ENCODE data around the gene ITIH5. TPM values are rescaled to one million over a fixed set of nuclear protein-coding genes. Genes with fewer than 3 reads are reported as not detected.

The ITIH5 gene
- total RNA-seq, 3 donors from 2014 or later (not counting 1 experiment from before 2014, with no cell fraction given), result not detected

DNA sequence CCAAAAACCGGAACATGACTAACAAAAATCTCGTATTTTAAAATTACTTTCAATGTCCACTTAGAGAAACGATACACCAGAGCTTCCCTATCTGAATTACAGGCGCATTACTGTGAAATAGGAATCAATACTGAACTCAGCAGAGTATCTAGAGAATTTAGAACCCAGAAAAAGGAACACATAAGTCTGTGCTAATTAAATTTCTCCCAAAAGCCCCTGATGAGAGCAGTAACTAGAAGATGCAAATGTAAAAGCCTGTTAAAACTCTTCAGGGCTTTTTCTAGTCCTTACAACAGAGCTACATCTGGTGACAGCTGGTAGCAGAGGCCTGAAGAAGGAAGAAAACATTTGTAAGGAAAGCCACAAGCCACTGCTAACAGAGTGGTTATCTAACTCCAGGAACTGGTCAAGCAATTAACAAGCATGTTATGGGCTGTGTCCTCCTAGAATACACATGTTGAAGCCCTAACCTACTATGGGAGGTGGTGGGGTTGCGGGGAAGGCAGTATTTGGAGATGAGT lies 24.2 kb downstream of the ITIH5 start:
- Histone ChIP-seq H3K9me3 (ENCODE audit: control insufficient read depth, insufficient read depth, low read length) (no peaks in the 10 kb centered on the region), H3K36me3 (ENCODE audit: control insufficient read depth, insufficient read depth, low read length) (no peaks in the 10 kb centered on the region), H3K4me1 (ENCODE audit: control insufficient read depth, insufficient read depth, low read length) (no peaks in the 10 kb centered on the region), H3K4me3 (ENCODE audit: low read length) (no peak overlapping the region), H3K27ac (ENCODE audit: low read length) (no peak overlapping the region), H3K27me3 (ENCODE audit: control insufficient read depth, insufficient read depth, low read length) (peaks cover 7% of the 10 kb centered on the region)
- TF ChIP-seq, protein P1, sequence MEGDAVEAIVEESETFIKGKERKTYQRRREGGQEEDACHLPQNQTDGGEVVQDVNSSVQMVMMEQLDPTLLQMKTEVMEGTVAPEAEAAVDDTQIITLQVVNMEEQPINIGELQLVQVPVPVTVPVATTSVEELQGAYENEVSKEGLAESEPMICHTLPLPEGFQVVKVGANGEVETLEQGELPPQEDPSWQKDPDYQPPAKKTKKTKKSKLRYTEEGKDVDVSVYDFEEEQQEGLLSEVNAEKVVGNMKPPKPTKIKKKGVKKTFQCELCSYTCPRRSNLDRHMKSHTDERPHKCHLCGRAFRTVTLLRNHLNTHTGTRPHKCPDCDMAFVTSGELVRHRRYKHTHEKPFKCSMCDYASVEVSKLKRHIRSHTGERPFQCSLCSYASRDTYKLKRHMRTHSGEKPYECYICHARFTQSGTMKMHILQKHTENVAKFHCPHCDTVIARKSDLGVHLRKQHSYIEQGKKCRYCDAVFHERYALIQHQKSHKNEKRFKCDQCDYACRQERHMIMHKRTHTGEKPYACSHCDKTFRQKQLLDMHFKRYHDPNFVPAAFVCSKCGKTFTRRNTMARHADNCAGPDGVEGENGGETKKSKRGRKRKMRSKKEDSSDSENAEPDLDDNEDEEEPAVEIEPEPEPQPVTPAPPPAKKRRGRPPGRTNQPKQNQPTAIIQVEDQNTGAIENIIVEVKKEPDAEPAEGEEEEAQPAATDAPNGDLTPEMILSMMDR (IDR thresholded peaks at IDR 0.05), result no peak
- intact Hi-C loops (cut with micrococcal nuclease), result no loop called here
- ATAC-seq (no peak), DNase-seq (no peak)
- no peak overlapping the region for H3K27ac Mint-ChIP-seq
- no peaks in the 10 kb centered on the region for H3K9me3 Mint-ChIP-seq
- no peak overlapping the region for H3K4me3 Mint-ChIP-seq
- 78% methylated on average over 5 of the region's 5 CpGs for WGBS (ENCODE audit: insufficient coverage)
- peaks cover 4% of the 10 kb centered on the region for H3K36me3 Mint-ChIP-seq
- no peaks in the 10 kb centered on the region for H3K4me1 Mint-ChIP-seq
- H3K27me3 Mint-ChIP-seq (ENCODE audit: low read depth in 2 of 2), result peaks cover 19 to 64% of the 10 kb centered on the region in 2 donors

DNA sequence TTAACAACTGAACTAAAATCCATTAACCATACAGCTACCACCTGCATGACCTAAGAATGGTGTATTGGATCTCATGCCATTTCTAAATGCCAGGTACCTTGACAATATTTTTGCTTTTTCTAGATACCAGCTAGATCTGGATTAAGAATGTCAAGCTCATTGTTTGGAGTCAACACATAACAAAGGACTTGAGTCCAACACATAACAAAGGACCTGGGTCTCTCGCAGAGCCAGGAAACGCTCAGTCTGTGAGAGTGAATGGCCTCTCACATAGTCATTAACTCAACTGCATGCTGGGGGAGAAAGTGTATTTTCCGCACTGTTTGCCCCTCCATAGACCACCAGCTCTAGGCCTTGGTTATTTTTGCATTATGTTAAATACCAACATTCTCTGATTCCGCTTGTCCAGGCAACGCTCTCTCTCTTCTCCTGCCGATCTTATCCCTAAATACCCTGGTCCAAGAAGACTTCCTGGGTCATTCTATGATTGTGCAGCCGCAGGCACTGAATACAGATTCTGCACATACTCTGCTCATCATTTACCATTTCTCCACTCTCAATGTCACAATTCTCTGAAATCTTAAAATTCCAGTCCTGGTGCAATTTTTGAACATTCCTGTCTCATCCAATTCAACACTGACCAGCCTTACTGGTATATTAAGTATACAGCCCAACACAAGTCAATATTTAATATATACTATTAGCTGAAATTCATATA lies 31.2 kb downstream of the ITIH5 start:
- H3K27ac ChIP-seq (ENCODE audit: low read length), result no peak overlapping the region
- no peaks in the 10 kb centered on the region for H3K36me3 ChIP-seq (ENCODE audit: control insufficient read depth, insufficient read depth, low read length)
- TF ChIP-seq, protein P1 (IDR thresholded peaks at IDR 0.05), result no peak
- ATAC-seq (no peak), DNase-seq (no peak)
- Mint-ChIP-seq H3K36me3 (peaks cover 4% of the 10 kb centered on the region), H3K4me1 (no peaks in the 10 kb centered on the region), H3K27me3 (ENCODE audit: low read depth in 2 of 2) (peaks cover 17 to 74% of the 10 kb centered on the region in 2 donors), H3K27ac (no peak overlapping the region), H3K9me3 (no peaks in the 10 kb centered on the region), H3K4me3 (no peak overlapping the region)
- no peak overlapping the region for H3K4me3 ChIP-seq (ENCODE audit: low read length)
- WGBS (ENCODE audit: insufficient coverage), result 94% methylated on average over 7 of the region's 7 CpGs
- H3K27me3 ChIP-seq (ENCODE audit: control insufficient read depth, insufficient read depth, low read length), result peaks cover 10% of the 10 kb centered on the region
- no peaks in the 10 kb centered on the region for H3K9me3 ChIP-seq (ENCODE audit: control insufficient read depth, insufficient read depth, low read length)
- intact Hi-C loops (cut with micrococcal nuclease), result no loop called here
- H3K4me1 ChIP-seq (ENCODE audit: control insufficient read depth, insufficient read depth, low read length), result no peaks in the 10 kb centered on the region

DNA sequence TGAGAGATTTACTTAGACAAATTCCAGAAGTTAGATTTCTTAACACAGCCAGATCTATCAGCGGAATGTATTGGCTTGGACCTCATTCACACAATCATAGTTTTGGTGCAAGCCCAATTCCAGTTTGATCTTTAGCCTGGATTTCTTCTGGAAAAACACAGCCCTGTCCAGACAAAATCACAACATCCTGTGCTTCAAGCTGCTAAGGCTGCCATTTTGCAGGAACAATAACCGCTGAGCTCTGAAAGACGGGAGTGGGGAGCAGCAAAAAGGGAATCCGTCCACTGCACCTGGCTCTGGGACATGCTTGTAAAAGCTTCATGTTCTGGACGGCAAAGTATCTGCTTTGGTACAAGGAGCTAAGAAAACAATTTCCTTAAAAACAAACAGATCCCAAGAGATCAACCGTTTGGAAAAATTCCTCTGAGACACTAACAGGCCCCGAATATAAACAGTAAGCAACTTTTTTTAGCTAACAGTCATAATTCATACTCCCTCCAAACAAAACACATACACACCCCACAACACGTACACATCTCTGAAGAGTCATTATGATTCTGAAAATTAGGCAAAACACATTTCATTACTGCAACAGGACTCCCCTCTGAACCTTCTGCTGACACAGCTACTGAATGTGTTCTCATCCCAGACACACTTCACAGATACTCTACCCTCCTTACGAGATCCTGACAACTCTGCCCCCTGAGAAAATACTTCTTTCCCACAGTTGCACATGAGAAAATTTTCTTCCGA lies 32.4 kb downstream of the ITIH5 start:
- Mint-ChIP-seq H3K4me3 (no peak overlapping the region), H3K36me3 (peaks cover 4% of the 10 kb centered on the region), H3K4me1 (no peaks in the 10 kb centered on the region), H3K27me3 (ENCODE audit: low read depth in 2 of 2) (peaks cover 13 to 67% of the 10 kb centered on the region in 2 donors), H3K9me3 (no peaks in the 10 kb centered on the region), H3K27ac (no peak overlapping the region)
- DNase-seq, result no peak
- H3K9me3 ChIP-seq (ENCODE audit: control insufficient read depth, insufficient read depth, low read length), result no peaks in the 10 kb centered on the region
- TF ChIP-seq, protein P1 (IDR thresholded peaks at IDR 0.05), result no peak
- H3K36me3 ChIP-seq (ENCODE audit: control insufficient read depth, insufficient read depth, low read length), result no peaks in the 10 kb centered on the region
- WGBS (ENCODE audit: insufficient coverage), result 93% methylated on average over 9 of the region's 10 CpGs
- intact Hi-C loops (cut with micrococcal nuclease), result no loop called here
- peaks cover 9% of the 10 kb centered on the region for H3K27me3 ChIP-seq (ENCODE audit: control insufficient read depth, insufficient read depth, low read length)
- no peak overlapping the region for H3K27ac ChIP-seq (ENCODE audit: low read length)
- ATAC-seq, result no peak
- H3K4me3 ChIP-seq (ENCODE audit: low read length), result no peak overlapping the region
- no peaks in the 10 kb centered on the region for H3K4me1 ChIP-seq (ENCODE audit: control insufficient read depth, insufficient read depth, low read length)
